SH-SY5Y (cell line): ENCODE measurements around the gene FBLIM1.

Experiments used
- GATA2 ChIP-seq: IDR thresholded peaks from 2 replicates; pipeline ENCODE4 v1.6.1; 2011; ENCODE audit warnings: mild to moderate bottlenecking, low read depth, low read length
- GATA3 ChIP-seq: IDR thresholded peaks from 2 replicates; pipeline ENCODE4 v1.6.1; 2011; ENCODE audit warnings: low read depth, mild to moderate bottlenecking, low read length, moderate library complexity

DNA sequence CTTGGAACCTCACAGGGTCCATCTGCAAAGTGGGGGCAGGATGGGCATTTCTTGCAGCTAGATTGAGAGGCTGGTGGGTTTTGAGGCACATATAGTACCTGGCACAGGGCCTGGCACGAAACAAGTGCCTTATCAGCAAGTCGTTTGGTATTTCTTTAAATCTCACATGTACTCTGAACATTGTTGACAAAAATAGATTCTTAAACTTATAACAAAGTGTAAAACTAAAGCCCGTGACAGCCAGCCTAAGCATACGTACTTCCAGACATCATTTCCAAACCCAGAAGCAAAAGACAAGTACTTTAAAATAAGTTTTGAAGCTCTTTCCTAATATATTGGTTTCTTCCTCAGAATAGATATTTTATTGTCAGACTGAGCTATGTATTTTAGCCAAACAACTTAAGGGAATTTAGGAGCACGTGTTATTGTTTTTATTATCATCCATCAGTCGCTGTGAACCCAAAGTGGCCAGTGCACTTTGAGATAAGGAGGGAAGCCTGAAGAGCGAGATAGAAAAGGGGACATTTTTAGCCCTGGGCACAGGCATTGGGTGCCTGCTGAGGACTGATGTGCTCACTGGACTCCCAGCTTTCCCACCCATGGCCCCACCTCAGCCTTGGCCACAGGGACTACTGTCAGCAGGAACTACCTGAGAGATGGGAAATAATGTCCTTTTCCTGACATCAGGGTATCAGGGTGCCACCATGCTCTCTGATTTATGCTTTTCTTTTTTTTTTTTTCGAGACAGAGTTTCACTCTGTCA lies 3.0 kb downstream of the FBLIM1 start:
- peak; percentile 75 for TF ChIP-seq GATA2
- TF ChIP-seq GATA3, result no peak
